HFF-Myc (cell line): ENCODE data around the gene HSPB6.

ENCODE experiments used
- DNase-seq: peaks from one replicate; pipeline ENCODE4 v3.0.0-alpha.2; 2011; ENCODE audit warnings: low read depth; ENCODE audit errors: extremely low read depth
- H3K4me3 ChIP-seq: replicated peaks from 2 replicates; pipeline ENCODE4 v1.5.1; 2011; ENCODE audit warnings: low read depth, mild to moderate bottlenecking, control low read depth, low read length
- CTCF ChIP-seq: IDR thresholded peaks from 2 replicates; pipeline ENCODE4 v1.5.1; 2012; ENCODE audit warnings: mild to moderate bottlenecking, low read depth, low read length, control low read depth; ENCODE audit errors: missing control alignments

The HSPB6 gene

GRCh38 chr19:35789195-35789977, 32.6 kb upstream of the HSPB6 start:
- TF ChIP-seq CTCF: no peak

DNA sequence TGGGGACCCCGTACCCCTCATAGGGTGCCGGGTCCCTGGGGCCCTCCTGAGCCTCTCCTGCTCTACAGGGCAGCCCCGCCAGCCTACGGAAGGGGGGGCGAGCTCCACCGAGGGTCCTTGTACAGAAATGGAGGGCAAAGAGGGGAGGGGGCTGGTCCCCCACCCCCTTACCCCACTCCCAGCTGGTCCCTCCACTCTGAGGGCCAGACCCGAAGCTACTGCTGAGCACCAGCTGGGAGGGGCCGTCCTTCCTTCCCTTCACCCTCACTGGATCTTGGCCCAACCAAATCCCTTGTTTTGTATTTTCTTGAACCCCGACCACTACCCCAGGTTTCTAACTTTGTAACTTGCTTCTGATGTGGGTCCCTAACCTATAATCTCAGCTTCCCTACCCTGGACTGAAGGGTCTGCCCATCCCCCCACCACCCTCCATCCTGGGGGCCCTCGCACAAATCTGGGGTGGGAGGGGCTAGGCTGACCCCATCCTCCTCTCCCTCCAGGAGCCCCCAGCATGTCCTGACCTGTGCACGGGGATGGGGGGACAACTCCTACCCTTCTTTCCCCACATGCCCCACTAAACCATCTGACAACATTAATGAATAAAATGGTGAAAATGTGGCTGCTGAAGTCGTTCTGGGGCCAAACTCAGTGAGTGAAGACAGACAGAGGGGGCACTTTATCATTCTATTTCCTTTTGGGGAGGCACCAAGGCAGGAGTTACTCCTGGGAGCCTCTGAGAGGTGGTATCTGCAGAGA, 31.6 kb upstream of the HSPB6 start:
- no peak for TF ChIP-seq CTCF
- no peak overlapping the region for H3K4me3 ChIP-seq
- DNase-seq: no peak

More at GRCh38 chr19:35789195-35789977, 32.6 kb upstream of the HSPB6 start:
- no peak for DNase-seq
- H3K4me3 ChIP-seq: no peak overlapping the region

GRCh38 chr19:35787227-35787799, 30.5 kb upstream of the HSPB6 start:
- TF ChIP-seq CTCF: no peak
- no peak for DNase-seq

DNA sequence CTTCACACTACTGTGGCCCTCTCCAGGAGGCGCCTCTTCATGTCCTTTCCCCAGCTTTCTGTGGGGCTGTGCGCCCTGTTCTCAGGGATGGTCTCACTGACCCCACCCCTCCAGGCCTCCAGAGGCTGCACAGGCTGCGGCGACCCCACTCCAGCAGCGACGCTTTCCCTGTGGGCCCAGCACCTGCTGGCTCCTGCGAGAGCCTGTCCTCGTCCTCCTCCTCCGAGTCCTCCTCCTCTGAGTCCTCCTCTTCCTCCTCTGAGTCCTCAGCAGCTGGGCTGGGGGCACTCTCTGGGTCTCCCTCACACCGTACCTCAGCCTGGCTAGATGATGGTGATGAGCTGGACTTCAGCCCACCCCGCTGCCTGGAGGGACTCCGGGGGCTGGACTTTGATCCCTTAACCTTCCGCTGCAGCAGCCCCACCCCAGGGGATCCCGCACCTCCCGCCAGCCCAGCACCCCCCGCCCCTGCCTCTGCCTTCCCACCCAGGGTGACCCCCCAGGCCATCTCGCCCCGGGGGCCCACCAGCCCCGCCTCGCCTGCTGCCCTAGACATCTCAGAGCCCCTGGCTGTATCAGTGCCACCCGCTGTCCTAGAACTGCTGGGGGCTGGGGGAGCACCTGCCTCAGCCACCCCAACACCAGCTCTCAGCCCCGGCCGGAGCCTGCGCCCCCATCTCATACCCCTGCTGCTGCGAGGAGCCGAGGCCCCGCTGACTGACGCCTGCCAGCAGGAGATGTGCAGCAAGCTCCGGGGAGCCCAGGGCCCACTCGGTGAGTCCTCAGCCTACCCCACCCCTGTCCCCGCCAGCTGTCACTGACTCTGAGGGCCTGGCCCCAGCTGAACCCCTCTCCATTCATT, 29.7 kb upstream of the HSPB6 start:
- no peak overlapping the region for H3K4me3 ChIP-seq
- no peak for DNase-seq
- no peak for TF ChIP-seq CTCF

More at GRCh38 chr19:35787227-35787799, 30.5 kb upstream of the HSPB6 start:
- no peak overlapping the region for H3K4me3 ChIP-seq

DNA sequence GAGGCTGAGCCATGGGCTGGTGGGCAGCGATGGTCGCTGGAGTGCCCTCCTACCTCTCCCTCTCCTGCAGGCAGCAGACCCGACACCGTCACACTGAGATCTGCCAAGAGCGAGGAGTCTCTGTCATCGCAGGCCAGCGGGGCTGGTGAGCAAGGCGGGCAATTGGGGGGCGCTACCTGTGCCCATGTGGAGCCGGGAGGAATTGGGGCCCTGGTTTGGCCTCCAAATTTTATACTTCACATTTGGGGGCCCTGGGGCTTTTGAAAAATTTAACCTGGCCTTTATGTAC, 28.5 kb upstream of the HSPB6 start:
- TF ChIP-seq CTCF: no peak

GRCh38 chr19:35784503-35785338, 27.9 kb upstream of the HSPB6 start:
- no peak for TF ChIP-seq CTCF
- H3K4me3 ChIP-seq: no peak overlapping the region
- DNase-seq: no peak

More for the DNA sequence above, 28.5 kb upstream of the HSPB6 start:
- no peak for DNase-seq
- H3K4me3 ChIP-seq: no peak overlapping the region
